CD4-positive, alpha-beta T cell treated with Interleukin-10 for 1 hour (primary cell): ENCODE measurements around the gene ERBB4.

Experiments
- DNase-seq: peaks from one replicate; pipeline ENCODE4 v3.0.0-alpha.2; 2020

The ERBB4 gene

DNA sequence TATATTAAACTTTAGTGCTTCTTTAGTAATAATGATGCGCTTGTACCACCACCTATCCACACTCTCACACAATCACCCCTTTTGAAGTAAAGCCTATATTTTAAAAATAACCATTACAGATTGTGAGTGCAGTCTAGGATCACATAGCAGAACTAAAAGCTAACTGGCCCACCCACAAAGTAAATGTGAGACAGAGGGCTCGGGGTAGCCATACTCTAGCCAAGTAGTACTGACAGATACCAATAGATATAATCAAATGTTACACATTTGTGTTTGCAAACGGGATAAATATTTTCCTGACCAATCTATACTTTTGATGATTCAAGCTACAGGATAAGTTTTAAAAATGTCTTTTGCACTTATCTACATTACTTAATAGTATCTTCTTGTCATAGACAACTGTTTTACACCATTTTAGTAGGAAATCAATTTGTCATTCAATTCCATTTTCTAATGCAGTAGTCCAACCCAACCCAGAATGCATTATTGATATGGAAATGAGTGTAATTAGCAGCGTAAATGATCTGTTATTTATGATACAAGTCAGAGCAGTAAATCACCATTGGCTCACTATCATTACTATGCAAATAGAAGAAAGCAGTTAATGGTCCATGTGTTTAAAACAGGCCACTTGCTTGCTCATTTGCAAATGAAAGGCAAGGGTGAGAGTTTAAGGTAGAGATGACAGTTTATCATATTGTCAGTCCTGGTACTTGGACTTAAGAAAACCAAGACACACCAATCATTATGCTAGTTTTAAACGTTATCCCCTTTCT is 111.8 kb downstream of the ERBB4 start:
- no peak for DNase-seq

GRCh38 chr2:212424082-212424481 is 114.5 kb downstream of the ERBB4 start:
- no peak for DNase-seq

DNA sequence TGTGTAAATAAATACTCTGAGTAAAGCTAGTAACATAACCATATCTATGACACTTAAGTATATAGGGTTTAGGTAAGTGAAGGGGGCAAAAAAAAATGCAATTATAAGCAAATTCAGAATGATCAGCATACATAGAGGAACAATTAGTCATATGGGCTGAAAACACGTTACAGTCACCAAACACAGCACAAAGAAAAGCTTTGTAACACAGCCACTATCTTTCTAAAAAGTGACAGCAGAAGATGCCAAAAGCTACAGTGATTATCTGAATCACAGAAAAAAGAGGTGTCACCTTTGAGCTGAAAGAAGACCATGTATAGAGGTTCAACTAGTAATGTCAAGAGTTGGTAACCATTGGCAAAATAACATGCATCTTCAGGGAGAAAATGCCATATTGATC is 115.5 kb downstream of the ERBB4 start:
- DNase-seq: no peak

GRCh38 chr2:212421556-212422334 is 116.9 kb downstream of the ERBB4 start:
- no peak for DNase-seq

DNA sequence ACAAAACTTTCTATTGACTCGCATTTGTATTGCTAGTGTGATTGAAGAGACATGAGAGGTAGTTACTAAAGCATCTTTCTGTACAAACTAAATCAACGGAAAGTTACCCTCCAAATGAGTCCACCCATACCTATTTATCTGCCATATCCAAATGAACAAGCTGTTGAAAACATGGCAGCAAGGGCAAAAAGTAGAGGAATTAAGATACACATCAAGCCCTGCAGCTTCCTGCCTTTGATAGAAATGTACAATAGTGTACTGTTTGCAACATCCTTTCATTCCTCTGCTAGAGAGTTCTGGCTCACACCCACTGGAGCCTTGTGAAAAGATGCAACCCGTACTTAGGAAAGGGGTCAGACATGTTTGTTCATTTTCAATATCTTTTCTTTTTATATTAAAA is 122.5 kb downstream of the ERBB4 start:
- no peak for DNase-seq

- no peak for DNase-seq
Observed at GRCh38 chr2:212414767-212415211, 123.8 kb downstream of the ERBB4 start.

DNA sequence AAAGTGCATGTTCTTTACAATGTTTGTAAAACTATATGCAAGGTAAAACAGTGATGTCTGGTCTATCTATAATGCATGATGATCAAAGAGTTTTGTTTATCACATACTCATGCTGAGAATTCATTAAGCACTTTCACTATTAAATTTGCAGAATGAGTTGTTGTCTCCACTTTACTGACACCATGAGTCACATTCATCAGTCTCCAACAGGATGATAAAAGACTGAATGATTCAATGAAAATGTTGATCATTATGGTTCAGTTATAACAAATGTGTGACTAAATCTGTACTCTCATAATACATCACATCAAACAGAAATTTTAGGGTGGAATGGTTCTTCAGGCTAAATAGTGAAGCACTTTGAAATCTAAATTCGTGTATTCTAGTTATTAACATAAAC is 129.0 kb downstream of the ERBB4 start:
- no peak for DNase-seq

GRCh38 chr2:212408524-212408923 is 130.1 kb downstream of the ERBB4 start:
- DNase-seq: no peak

GRCh38 chr2:212406716-212407115 is 131.9 kb downstream of the ERBB4 start:
- no peak for DNase-seq

GRCh38 chr2:212402316-212402715 is 136.3 kb downstream of the ERBB4 start:
- DNase-seq: no peak

DNA sequence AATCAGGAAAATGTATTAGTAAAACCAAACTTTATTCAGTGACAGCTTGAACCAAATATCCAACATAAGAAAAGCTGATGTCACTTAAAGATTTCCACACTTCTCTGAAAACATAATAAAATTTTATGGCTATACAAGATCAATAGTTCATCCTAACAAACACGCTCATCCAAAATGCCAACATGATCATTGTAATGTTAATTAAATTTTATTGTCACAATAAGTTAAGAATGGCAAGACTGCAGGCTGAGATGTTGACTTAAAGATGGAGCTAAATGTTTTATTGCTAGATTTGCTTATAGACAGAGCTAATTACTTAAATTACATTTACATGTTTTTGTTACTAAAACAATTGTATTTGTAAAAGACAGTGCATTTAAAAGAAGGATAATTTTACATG is 140.3 kb downstream of the ERBB4 start:
- no peak for DNase-seq

DNA sequence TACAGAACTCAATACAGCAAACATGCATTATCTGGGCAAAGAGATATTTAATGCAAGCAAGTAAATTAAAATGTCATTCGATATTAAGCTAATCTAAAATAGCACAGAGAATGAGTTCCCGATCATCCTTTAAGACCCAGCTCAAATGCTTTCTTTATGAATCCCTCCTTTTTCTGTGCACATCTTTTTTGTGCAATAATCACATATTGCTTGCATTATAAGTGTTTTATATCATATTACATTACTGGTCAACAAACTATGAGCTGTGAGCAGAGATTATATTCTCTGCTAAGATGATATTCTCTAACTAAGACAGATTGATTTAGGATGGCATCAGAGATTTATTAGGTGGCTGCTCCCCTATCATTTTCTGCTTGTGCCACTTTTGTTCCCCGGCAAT is 146.1 kb downstream of the ERBB4 start:
- DNase-seq: no peak

DNA sequence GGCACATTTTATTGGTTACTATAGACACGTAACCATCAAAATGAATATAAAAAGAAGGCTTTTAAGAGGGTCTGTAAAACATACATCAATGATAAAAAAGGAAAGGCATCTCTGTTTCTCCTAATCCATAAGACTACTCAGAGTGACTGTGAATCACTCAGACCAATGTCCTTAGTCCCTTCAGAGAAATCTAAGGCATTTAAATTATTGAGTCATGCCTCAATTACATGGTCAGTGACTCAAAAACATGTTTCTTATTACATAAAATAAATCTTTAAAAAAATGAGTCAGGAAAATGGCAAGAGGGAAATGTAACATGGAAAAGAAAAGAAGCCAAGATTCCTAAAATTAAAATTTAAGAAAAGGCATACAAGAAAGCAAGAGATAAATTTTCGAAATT is 146.6 kb downstream of the ERBB4 start:
- DNase-seq: no peak

- no peak for DNase-seq
Observed at GRCh38 chr2:212387146-212387545, 151.5 kb downstream of the ERBB4 start.

- no peak for DNase-seq
Observed at GRCh38 chr2:212385241-212385640, 153.4 kb downstream of the ERBB4 start.

DNA sequence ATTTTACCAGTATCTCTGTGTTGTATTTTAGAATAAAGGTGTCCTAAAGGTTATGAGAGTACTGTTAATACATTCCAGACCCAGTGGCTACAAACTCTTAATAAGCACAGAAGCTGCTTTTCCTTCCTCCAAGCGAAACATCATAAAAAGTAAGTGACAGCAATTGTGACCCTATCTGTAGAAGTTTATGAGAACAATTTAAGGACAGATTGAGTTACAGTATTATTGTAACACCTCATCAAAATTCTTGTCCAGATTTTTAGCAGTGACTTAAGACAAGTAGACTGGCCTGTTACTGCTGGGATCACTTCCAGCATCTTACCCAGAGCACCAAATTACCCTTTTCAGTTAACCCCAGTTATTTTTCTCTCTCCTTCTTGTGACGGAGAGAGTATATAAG is 154.6 kb downstream of the ERBB4 start:
- DNase-seq: no peak

- no peak for DNase-seq
Observed at GRCh38 chr2:212381428-212382102, 157.0 kb downstream of the ERBB4 start.

DNA sequence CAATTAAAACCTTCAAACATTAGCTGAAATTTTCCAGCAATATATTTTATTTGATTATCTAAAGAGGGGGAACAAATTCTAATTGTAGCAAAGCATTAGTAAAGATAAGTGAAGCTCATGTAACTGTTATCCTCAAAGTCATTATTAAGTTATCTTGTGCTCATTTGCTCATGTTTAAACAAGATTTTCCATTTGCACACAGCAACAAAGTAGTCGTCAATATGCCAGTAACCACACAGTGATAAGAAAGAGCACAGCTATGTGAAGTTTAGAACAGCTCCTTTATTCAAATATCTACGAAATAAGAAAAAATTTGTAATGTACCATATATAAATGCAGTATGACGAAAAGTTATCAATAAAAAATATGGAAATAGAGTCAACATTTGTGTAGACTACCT is 159.5 kb downstream of the ERBB4 start:
- no peak for DNase-seq

- DNase-seq: no peak
Observed at GRCh38 chr2:212367431-212367830, 171.2 kb downstream of the ERBB4 start.

- no peak for DNase-seq
Observed at GRCh38 chr2:212364112-212364985, 174.3 kb downstream of the ERBB4 start.

DNA sequence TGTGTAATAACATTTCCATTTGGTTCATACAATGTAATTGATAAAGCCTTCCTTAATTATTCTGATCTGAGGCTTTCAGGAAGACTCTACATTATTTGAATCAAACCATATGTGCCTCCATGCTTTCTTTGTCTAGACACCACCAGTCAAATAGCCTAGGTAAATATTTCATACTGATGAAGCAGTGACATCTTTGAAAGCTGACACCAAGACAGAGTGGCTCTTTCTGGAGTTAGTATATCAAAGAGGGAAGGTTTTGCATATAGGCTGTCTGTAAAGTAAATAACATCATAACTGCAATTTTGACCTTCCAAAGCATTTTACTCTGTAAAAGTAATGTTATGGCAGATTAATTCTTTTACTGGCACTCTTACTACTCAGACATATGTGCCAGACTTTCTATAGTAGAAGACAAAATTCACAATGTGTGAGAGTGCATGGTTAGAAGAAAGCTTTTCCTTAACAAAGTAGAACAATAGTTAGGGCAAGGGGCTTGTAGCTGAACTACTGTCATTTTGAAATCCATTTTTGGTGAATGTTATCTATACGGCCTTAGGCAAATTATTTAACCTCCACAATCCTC is 177.3 kb downstream of the ERBB4 start:
- DNase-seq: no peak

DNA sequence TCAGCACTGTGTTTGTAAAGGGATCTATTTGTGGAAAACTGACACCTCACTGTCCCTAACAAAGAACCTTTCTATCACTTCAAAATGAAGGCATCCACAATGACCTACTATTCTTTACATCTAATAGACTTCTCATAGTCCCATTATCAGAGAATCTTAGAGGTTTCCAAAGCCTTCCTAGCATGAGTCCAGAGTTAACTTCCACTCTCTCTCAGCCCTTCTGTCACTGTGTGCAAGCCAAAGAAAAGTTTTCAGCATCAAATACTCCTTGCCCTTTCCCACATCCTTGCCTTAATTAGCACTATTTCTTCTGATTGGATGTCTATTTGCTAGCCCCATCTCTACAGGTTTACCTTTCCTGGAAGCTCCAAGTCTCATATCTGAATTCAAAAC is 178.5 kb downstream of the ERBB4 start:
- no peak for DNase-seq
